Uterus (tissue), 2 donors: Measurements from ENCODE around the gene C11orf58.

ENCODE experiments used
- POLR2A ChIP-seq, 2 donors: fragments of 450-650 bp; IDR thresholded peaks; one replicate each; pipeline ENCODE4 v1.6.1; 2016; ENCODE audit warnings: antibody characterized with exemption in 2 of 2, mild to moderate bottlenecking in 1 of 2, moderate library complexity in 1 of 2
- TF ChIP-seq, protein P1 (sequence below), 4 experiments: fragments of 200-600 bp in 2 of 4; fragments of 450-650 bp in 2 of 4; sonication (generic) in 2 of 4; IDR thresholded peaks; one replicate each; pipeline ENCODE4 v1.5.1; 2016 to 2019; ENCODE audit warnings: antibody characterized with exemption in 4 of 4, mild to moderate bottlenecking in 2 of 4, moderate library complexity in 1 of 4

DNA sequence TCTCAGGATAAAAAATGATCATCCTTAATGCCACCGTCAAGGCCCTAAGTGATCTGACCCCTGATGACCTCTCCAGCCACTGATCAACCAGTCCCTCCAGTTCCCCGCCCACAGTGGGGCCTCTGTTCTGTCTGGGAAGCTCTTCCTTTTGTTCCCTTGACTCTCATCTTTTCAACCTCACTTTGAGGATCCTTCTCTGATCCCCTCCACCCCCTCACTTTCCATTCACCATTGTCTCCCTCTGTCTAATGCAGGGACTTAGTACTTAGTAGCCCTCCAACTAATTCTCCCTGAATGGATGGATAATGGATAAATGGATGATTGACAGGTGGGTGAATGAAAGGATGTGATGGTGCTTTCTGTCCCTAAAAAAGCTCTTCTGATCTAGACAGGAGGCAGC, 45.6 kb downstream of the C11orf58 start:
- TF ChIP-seq POLR2A (IDR thresholded peaks at IDR 0.05) = no peak
- TF ChIP-seq, protein P1, sequence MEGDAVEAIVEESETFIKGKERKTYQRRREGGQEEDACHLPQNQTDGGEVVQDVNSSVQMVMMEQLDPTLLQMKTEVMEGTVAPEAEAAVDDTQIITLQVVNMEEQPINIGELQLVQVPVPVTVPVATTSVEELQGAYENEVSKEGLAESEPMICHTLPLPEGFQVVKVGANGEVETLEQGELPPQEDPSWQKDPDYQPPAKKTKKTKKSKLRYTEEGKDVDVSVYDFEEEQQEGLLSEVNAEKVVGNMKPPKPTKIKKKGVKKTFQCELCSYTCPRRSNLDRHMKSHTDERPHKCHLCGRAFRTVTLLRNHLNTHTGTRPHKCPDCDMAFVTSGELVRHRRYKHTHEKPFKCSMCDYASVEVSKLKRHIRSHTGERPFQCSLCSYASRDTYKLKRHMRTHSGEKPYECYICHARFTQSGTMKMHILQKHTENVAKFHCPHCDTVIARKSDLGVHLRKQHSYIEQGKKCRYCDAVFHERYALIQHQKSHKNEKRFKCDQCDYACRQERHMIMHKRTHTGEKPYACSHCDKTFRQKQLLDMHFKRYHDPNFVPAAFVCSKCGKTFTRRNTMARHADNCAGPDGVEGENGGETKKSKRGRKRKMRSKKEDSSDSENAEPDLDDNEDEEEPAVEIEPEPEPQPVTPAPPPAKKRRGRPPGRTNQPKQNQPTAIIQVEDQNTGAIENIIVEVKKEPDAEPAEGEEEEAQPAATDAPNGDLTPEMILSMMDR (IDR thresholded peaks at IDR 0.05) = no peak
